GM12891 (cell line): ENCODE results near the gene ADAMTS20.

Experiments
- PAX5 ChIP-seq: IDR thresholded peaks from 2 replicates; pipeline ENCODE4 v1.6.1; 2011; ENCODE audit warnings: low read length, moderate library complexity, mild to moderate bottlenecking; ENCODE audit not compliant: insufficient read depth, severe bottlenecking
- POLR2A ChIP-seq: IDR thresholded peaks from 2 replicates; pipeline ENCODE4 v1.6.1; 2011; ENCODE audit warnings: low read depth, low read length, control low read depth
- POLR2AphosphoS5 ChIP-seq: IDR thresholded peaks from 2 replicates; pipeline ENCODE4 v1.6.1; 2011; ENCODE audit warnings: low read depth, low read length, control low read depth
- POU2F2 ChIP-seq: IDR thresholded peaks from 2 replicates; pipeline ENCODE4 v1.6.1; 2011; ENCODE audit warnings: low read depth, mild to moderate bottlenecking, control low read depth, low read length, moderate library complexity
- SPI1 ChIP-seq: IDR thresholded peaks from 2 replicates; pipeline ENCODE4 v1.6.1; 2011; ENCODE audit warnings: low read depth, low read length, control low read depth
- TAF1 ChIP-seq: IDR thresholded peaks from 2 replicates; pipeline ENCODE4 v1.6.1; 2011; ENCODE audit warnings: low read depth, low read length, control low read depth

DNA sequence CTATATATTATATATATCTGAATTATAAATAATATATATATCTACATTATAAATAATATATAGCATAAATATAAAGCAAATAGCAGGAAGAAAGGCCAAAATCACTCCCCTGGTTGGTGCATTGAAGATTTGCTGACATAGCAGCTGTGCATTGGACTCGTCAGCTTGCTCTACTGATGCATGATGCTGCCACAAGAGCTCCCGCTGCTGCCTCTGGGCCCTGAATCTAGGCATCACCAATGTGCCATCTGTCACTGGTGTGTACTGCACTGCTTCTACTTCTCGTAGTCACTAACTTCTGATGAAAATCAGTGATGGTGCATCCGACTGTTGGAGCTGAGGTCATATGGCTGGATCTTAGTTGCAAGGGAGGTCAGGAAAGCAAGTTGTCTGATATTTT is 205.0 kb downstream of the ADAMTS20 start:
- TF ChIP-seq POLR2AphosphoS5 (no peak), POLR2A (no peak), SPI1 (no peak), POU2F2 (no peak), TAF1 (no peak), PAX5 (no peak)
